Measurements from ENCODE around the gene TK1. TPM values are rescaled to one million over a fixed set of nuclear protein-coding genes. Genes with fewer than 3 reads are reported as not detected.
A peak's percentile ranks its signal among the peaks of the same experiment; 100 is the strongest.

Gene TK1
- total and polyA plus RNA-seq, 12 donors = 1.3 to 11.6 (median 2.5) TPM

GRCh38 chr17:78124836-78125137 is 62.1 kb downstream of the TK1 start:
- Histone ChIP-seq H3K4me3 (no peak overlapping the region), H3K27me3 (no peaks in the 10 kb centered on the region), H3K9me3 (replicated peaks in 1 of 3) (no peaks in the 10 kb centered on the region), H3K27ac (peak overlapping the region in 1 of 5 donors; percentile 91), H3K4me1 (replicated peaks in 1 of 2) (peaks cover 12 to 40% of the 10 kb centered on the region in 2 donors), H3K36me3 (replicated peaks in 1 of 2) (no peaks in the 10 kb centered on the region)
- no peak for DNase-seq
- 71 to 84% (median 81%) methylated on average over 3 to 12 of the region's 12 CpGs; no CpG with 5 or more reads in 1 of the 4 donors for WGBS, 4 donors
- intact Hi-C loops (cut with DNase I) = loop anchor here in 1 of 2 donors (5.0 kb wide), 1 partner anchor 48 kb away; no protein-coding TSS in a partner anchor
- TF ChIP-seq POLR2A (IDR thresholded peaks at IDR 0.05) = no peak
- TF ChIP-seq, protein P1, sequence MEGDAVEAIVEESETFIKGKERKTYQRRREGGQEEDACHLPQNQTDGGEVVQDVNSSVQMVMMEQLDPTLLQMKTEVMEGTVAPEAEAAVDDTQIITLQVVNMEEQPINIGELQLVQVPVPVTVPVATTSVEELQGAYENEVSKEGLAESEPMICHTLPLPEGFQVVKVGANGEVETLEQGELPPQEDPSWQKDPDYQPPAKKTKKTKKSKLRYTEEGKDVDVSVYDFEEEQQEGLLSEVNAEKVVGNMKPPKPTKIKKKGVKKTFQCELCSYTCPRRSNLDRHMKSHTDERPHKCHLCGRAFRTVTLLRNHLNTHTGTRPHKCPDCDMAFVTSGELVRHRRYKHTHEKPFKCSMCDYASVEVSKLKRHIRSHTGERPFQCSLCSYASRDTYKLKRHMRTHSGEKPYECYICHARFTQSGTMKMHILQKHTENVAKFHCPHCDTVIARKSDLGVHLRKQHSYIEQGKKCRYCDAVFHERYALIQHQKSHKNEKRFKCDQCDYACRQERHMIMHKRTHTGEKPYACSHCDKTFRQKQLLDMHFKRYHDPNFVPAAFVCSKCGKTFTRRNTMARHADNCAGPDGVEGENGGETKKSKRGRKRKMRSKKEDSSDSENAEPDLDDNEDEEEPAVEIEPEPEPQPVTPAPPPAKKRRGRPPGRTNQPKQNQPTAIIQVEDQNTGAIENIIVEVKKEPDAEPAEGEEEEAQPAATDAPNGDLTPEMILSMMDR (IDR thresholded peaks at IDR 0.05) = no peak

Small RNA genes within 50 kb of the gene (small RNA-seq; reads per million reads assigned to genes)
- 0 reads per million in 2 donors for gene AC087645.1

Other genes with a start within 250 kb of the TK1 start
- 10 to 100 TPM in 6 of 9 donors, 1 to 10 TPM in 3; 2.8 to 18.7 (median 11.5) TPM for gene TNRC6C, start 228.3 kb downstream of the TK1 start, total RNA-seq
- gene TNRC6C, start 228.3 kb downstream of the TK1 start, polyA plus RNA-seq = 10 to 100 TPM in 1 of 3 donors, 1 to 10 TPM in 2; 3.8 to 10.9 (median 5.2) TPM
- gene TMC6, start 58.3 kb downstream of the TK1 start, total RNA-seq = 10 to 100 TPM in 7 of 9 donors, 1 to 10 TPM in 2; 3.9 to 38.9 (median 18.8) TPM
- 10 to 100 TPM in 2 of 3 donors, 1 to 10 TPM in 1; 2.5 to 79.0 (median 40.3) TPM for gene TMC6, start 58.3 kb downstream of the TK1 start, polyA plus RNA-seq
- 10 to 100 TPM in 3 of 9 donors, 1 to 10 TPM in 5, under 1 TPM in 1; 0.44 to 13.2 (median 6.5) TPM for gene TMC8, start 56.3 kb downstream of the TK1 start, total RNA-seq
- 10 to 100 TPM in 1 of 3 donors, 1 to 10 TPM in 1, under 1 TPM in 1; 0.99 to 28.8 (median 6.0) TPM for gene TMC8, start 56.3 kb downstream of the TK1 start, polyA plus RNA-seq
- under 1 TPM in 1 of 9 donors, not detected in 8; 0.72 TPM for gene C17orf99, start 40.7 kb downstream of the TK1 start, total RNA-seq
- gene C17orf99, start 40.7 kb downstream of the TK1 start, polyA plus RNA-seq = not detected
- 10 to 100 TPM; 34.4 to 98.1 (median 60.7) TPM for gene SYNGR2, start 18.5 kb downstream of the TK1 start, total RNA-seq
- gene SYNGR2, start 18.5 kb downstream of the TK1 start, polyA plus RNA-seq = 10 to 100 TPM; 32.7 to 85.5 (median 38.9) TPM
- gene AFMID, start 310 bp upstream of the TK1 start, total RNA-seq = 10 to 100 TPM in 8 of 9 donors, 1 to 10 TPM in 1; 4.5 to 32.9 (median 20.3) TPM
- 10 to 100 TPM in 1 of 3 donors, 1 to 10 TPM in 2; 9.0 to 16.3 (median 9.1) TPM for gene AFMID, start 310 bp upstream of the TK1 start, polyA plus RNA-seq
- 10 to 100 TPM in 1 of 9 donors, 1 to 10 TPM in 5, under 1 TPM in 3; 0.12 to 17.6 (median 1.7) TPM for gene BIRC5, start 27.2 kb upstream of the TK1 start, total RNA-seq
- 1 to 10 TPM in 1 of 3 donors, under 1 TPM in 2; 0.32 to 1.3 (median 0.34) TPM for gene BIRC5, start 27.2 kb upstream of the TK1 start, polyA plus RNA-seq
- gene TMEM235, start 44.6 kb upstream of the TK1 start, total RNA-seq = not detected
- gene TMEM235, start 44.6 kb upstream of the TK1 start, polyA plus RNA-seq = under 1 TPM in 1 of 3 donors, not detected in 2; 0.07 TPM
- 100 to 1,000 TPM in 3 of 9 donors, 10 to 100 TPM in 3, 1 to 10 TPM in 3; 2.4 to 114 (median 57.7) TPM for gene SOCS3, start 173.0 kb upstream of the TK1 start, total RNA-seq
- 10 to 100 TPM in 2 of 3 donors, 1 to 10 TPM in 1; 4.8 to 96.5 (median 15.4) TPM for gene SOCS3, start 173.0 kb upstream of the TK1 start, polyA plus RNA-seq
- 10 to 100 TPM; 23.5 to 64.5 (median 34.1) TPM for gene PGS1, start 191.6 kb upstream of the TK1 start, total RNA-seq
- gene PGS1, start 191.6 kb upstream of the TK1 start, polyA plus RNA-seq = 10 to 100 TPM; 11.9 to 26.9 (median 21.9) TPM